ENCODE measurements around the gene WDR1. TPM values are rescaled to one million over a fixed set of nuclear protein-coding genes. Genes with fewer than 3 reads are reported as not detected.

Gene WDR1
- total and polyA plus RNA-seq, 2 of the 13 experiments (the other 11 are each of a cell fraction or from before 2014, with no cell fraction given) = 106 to 198 TPM

- no peak for TF ChIP-seq SATB2 (CRISPR knock-in tag; IDR thresholded peaks at IDR 0.05)
- peak; percentile 35; the same call in 1 of the 2 replicates for TF ChIP-seq CBX5 (CRISPR knock-in tag; IDR thresholded peaks at IDR 0.05; ENCODE audit: borderline replicate concordance)
- no peak for TF ChIP-seq ZNF713 (CRISPR knock-in tag; IDR thresholded peaks at IDR 0.05)
- TF ChIP-seq ZNF335 (CRISPR knock-in tag; IDR thresholded peaks at IDR 0.05) = no peak
- TF ChIP-seq HHEX (CRISPR knock-in tag; IDR thresholded peaks at IDR 0.05) = no peak
- TF ChIP-seq DBP (CRISPR knock-in tag; IDR thresholded peaks at IDR 0.05; ENCODE audit: not compliant biosample characterization) = no peak
- no peak for TF ChIP-seq HES4 (CRISPR knock-in tag; IDR thresholded peaks at IDR 0.05; ENCODE audit: borderline replicate concordance)
- no peak for TF ChIP-seq GABPB1 (CRISPR knock-in tag; IDR thresholded peaks at IDR 0.05)
- no peak for TF ChIP-seq NFATC3 (CRISPR knock-in tag; IDR thresholded peaks at IDR 0.05)
- no peak for TF ChIP-seq SMARCE1 (IDR thresholded peaks at IDR 0.05; ENCODE audit: borderline replicate concordance)
- no peak for TF ChIP-seq NAIF1 (CRISPR knock-in tag; IDR thresholded peaks at IDR 0.05; ENCODE audit: borderline replicate concordance)
- no peak for TF ChIP-seq ZNF232 (CRISPR knock-in tag; IDR thresholded peaks at IDR 0.05; ENCODE audit: borderline replicate concordance)
- TF ChIP-seq STAG1 (CRISPR knock-in tag; IDR thresholded peaks at IDR 0.05) = no peak
- peak; percentile 66; the same call in 1 of the 2 replicates for TF ChIP-seq MED1 (CRISPR knock-in tag; IDR thresholded peaks at IDR 0.05)
- no peak for TF ChIP-seq ATF3 (CRISPR knock-in tag; IDR thresholded peaks at IDR 0.05)
- TF ChIP-seq, protein P1, sequence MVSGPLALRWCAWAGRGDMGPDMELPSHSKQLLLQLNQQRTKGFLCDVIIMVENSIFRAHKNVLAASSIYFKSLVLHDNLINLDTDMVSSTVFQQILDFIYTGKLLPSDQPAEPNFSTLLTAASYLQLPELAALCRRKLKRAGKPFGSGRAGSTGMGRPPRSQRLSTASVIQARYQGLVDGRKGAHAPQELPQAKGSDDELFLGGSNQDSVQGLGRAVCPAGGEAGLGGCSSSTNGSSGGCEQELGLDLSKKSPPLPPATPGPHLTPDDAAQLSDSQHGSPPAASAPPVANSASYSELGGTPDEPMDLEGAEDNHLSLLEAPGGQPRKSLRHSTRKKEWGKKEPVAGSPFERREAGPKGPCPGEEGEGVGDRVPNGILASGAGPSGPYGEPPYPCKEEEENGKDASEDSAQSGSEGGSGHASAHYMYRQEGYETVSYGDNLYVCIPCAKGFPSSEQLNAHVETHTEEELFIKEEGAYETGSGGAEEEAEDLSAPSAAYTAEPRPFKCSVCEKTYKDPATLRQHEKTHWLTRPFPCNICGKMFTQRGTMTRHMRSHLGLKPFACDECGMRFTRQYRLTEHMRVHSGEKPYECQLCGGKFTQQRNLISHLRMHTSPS (CRISPR knock-in tag; IDR thresholded peaks at IDR 0.05; ENCODE audit: low read depth) = peak; percentile 48; the same call in 1 of the 2 replicates
- TF ChIP-seq MED13 (CRISPR knock-in tag; IDR thresholded peaks at IDR 0.05) = no peak
- TF ChIP-seq ZNF33A (CRISPR knock-in tag; IDR thresholded peaks at IDR 0.05; ENCODE audit: borderline replicate concordance) = no peak
- TF ChIP-seq RFX5 (IDR thresholded peaks at IDR 0.05; ENCODE audit: low read depth, low read length) = 0 out of 2 replicates have a peak, but pooled peaks have one; percentile 54
- TF ChIP-seq ZNF256 (CRISPR knock-in tag; conservative IDR thresholded peaks at IDR 0.05) = no peak
- no peak for TF ChIP-seq KLF15 (CRISPR knock-in tag; IDR thresholded peaks at IDR 0.05; ENCODE audit: borderline replicate concordance)
- no peak for TF ChIP-seq GPBP1L1 (CRISPR knock-in tag; IDR thresholded peaks at IDR 0.05)
- TF ChIP-seq PAXIP1 (CRISPR knock-in tag; conservative IDR thresholded peaks at IDR 0.05) = peak; percentile 61
These were observed 6.9 kb upstream of the WDR1 start (continued) for GRCh38 chr4:10123227-10124101.
